B cell (primary cell): ENCODE measurements around the gene RTN4RL1. TPM values are rescaled to one million over a fixed set of nuclear protein-coding genes. Genes with fewer than 3 reads are reported as not detected.

Experiments used
- ATAC-seq: fragments of 200-7000 bp; cut with Tn5 transposase; one replicate; pipeline ENCODE4 v1.10.0; 2021; ENCODE audit warnings: low read depth, mild to moderate bottlenecking, moderate number of reproducible peaks, moderate library complexity
- CTCF ChIA-PET: fragments of 350-600 bp; sonication (Branson Sonifier 250); formaldehyde crosslinking; loops from one replicate; lab custom pipeline; 2021; ENCODE audit warnings: antibody characterized with exemption, inconsistent platforms; lab: Charles Lee
- POLR2A ChIA-PET: fragments of 350-600 bp; sonication (Branson Sonifier 250); formaldehyde crosslinking; loops from one replicate; lab custom pipeline; 2021; ENCODE audit warnings: antibody characterized with exemption; lab: Charles Lee
- DNase-seq: peaks from one replicate; pipeline ENCODE4 v3.0.0; 2013
- H2AFZ ChIP-seq: 2 replicates; pipeline ENCODE4 v1.6.1; 2012; ENCODE audit warnings: mild to moderate bottlenecking, low read depth, low read length; ENCODE audit not compliant: insufficient read depth, poor library complexity, severe bottlenecking
- H3K27ac ChIP-seq, 2 donors: 1 replicate in 1 of 2; 2 replicates in 1 of 2; pipeline ENCODE4 v1.5.1; 2012 to 2013; ENCODE audit warnings: low read length in 2 of 2, mild to moderate bottlenecking in 2 of 2, moderate library complexity in 1 of 2
- H3K27me3 ChIP-seq, 4 experiments: fragments of 200-600 bp in 1 of 4; sonication (generic) in 1 of 4; replicated peaks in 1 of 4; 1 replicate in 2 of 4; 2 replicates in 2 of 4; pipeline versions ENCODE4 v1.6.1 to v1.7.0; 2013 to 2016; ENCODE audit warnings: low read length in 3 of 4, mild to moderate bottlenecking in 2 of 4, mixed read lengths in 1 of 4, moderate library complexity in 1 of 4; ENCODE audit not compliant: insufficient read depth in 4 of 4, control insufficient read depth in 3 of 4; ENCODE audit errors: control extremely low read depth in 1 of 4
- H3K36me3 ChIP-seq, 2 experiments: replicated peaks in 1 of 2; 1 replicate in 1 of 2; 2 replicates in 1 of 2; pipeline versions ENCODE4 v1.6.1 to v1.7.1; 2013; ENCODE audit warnings: low read length in 1 of 2; ENCODE audit not compliant: insufficient read depth in 2 of 2, control insufficient read depth in 1 of 2; ENCODE audit errors: control extremely low read depth in 1 of 2, extremely low read depth in 1 of 2
- H3K4me1 ChIP-seq, 2 donors: fragments of 200-600 bp in 1 of 2; sonication (generic) in 1 of 2; 1 replicate in 1 of 2; 2 replicates in 1 of 2; pipeline versions ENCODE4 v1.5.1 to v1.6.1; 2013 to 2017; ENCODE audit warnings: low read length in 2 of 2; ENCODE audit not compliant: control insufficient read depth in 2 of 2, insufficient read depth in 2 of 2
- H3K4me2 ChIP-seq: replicated peaks from 2 replicates; pipeline ENCODE3; 2012; ENCODE audit warnings: mild to moderate bottlenecking, low read depth, low read length; ENCODE audit not compliant: poor library complexity, severe bottlenecking
- H3K4me3 ChIP-seq, 5 experiments: fragments of 200-600 bp in 1 of 5; sonication (generic) in 1 of 5; 1 replicate in 3 of 5; 2 replicates in 2 of 5; pipeline versions ENCODE4 v1.5.1 to v1.7.0; 2011 to 2016; ENCODE audit warnings: low read length in 4 of 5, mild to moderate bottlenecking in 4 of 5, low read depth in 2 of 5, control low read depth in 1 of 5, moderate library complexity in 1 of 5; ENCODE audit not compliant: insufficient read depth in 1 of 5; ENCODE audit errors: control extremely low read depth in 1 of 5, extremely low read depth in 1 of 5
- H3K79me2 ChIP-seq: fragments of 200-600 bp; sonication (generic); one replicate; pipeline ENCODE4 v1.6.0; 2016; ENCODE audit warnings: low read length; ENCODE audit not compliant: control insufficient read depth, insufficient read depth
- H3K9ac ChIP-seq: fragments of 200-600 bp; sonication (generic); 2 replicates; pipeline ENCODE4 v1.6.1; 2017; ENCODE audit warnings: mild to moderate bottlenecking, low read length, moderate library complexity
- H3K9me3 ChIP-seq, 3 donors: one replicate each; pipeline versions ENCODE4 v1.6.1 to v1.7.1; 2013; ENCODE audit warnings: low read length in 2 of 3; ENCODE audit not compliant: control insufficient read depth in 2 of 3, insufficient read depth in 1 of 3; ENCODE audit errors: control extremely low read depth in 1 of 3
- H4K20me1 ChIP-seq: 2 replicates; pipeline ENCODE4 v1.6.0; 2012; ENCODE audit warnings: mild to moderate bottlenecking, low read length; ENCODE audit not compliant: insufficient read depth, control insufficient read depth, poor library complexity, severe bottlenecking
- H3K27ac Mint-ChIP-seq: one replicate; pipeline ENCODE4 v1.8.0; 2021; ENCODE audit warnings: mixed read lengths
- H3K27me3 Mint-ChIP-seq: one replicate; pipeline ENCODE4 v1.8.0; 2021; ENCODE audit warnings: mixed read lengths
- H3K4me1 Mint-ChIP-seq: one replicate; pipeline ENCODE4 v1.8.0; 2021; ENCODE audit warnings: mixed read lengths
- H3K4me3 Mint-ChIP-seq: one replicate; pipeline ENCODE4 v1.8.0; 2021; ENCODE audit warnings: mixed read lengths
- H3K9me3 Mint-ChIP-seq: one replicate; pipeline ENCODE4 v1.8.0; 2022; ENCODE audit warnings: mixed read lengths; ENCODE audit not compliant: insufficient read depth
- EZH2 ChIP-seq: IDR thresholded peaks from 2 replicates; pipeline ENCODE4 v1.6.1; 2012; ENCODE audit warnings: borderline replicate concordance, low read depth, mild to moderate bottlenecking, moderate library complexity, low read length; ENCODE audit not compliant: insufficient read depth, poor library complexity, severe bottlenecking
- WGBS: methylation state at CpG from one replicate; pipeline ENCODE4 v1.1.5; 2013; ENCODE audit warnings: missing lambda C conversion rate; ENCODE audit not compliant: insufficient coverage; 5-methylcytosine and 5-hydroxymethylcytosine counted together
- intact Hi-C: fragments of 100-400 bp; cut with micrococcal nuclease; formaldehyde crosslinking; loops from one replicate; pipeline ENCODE4 v1.10.0; 2022
- polyA plus RNA-seq: library from polyadenylated mRNA; depleted of rRNA; stranded (reverse); fragments of >200 nt; gene quantifications from 2 replicates; pipeline ENCODE4 v1.2.3, GENCODE V29; 2012
- total RNA-seq, 2 donors: library from RNA; stranded (reverse); fragments of 120-200 nt in 1 of 2; gene quantifications; 1 replicate in 1 of 2; 2 replicates in 1 of 2; pipeline versions ENCODE4 v1.2.3 to v1.2.4, GENCODE V29; 2013 to 2022
- TF ChIP-seq, protein P1 (sequence below): fragments of 200-600 bp; IDR thresholded peaks from one replicate; pipeline ENCODE4 v1.8.0; 2022; ENCODE audit warnings: antibody characterized with exemption, mild to moderate bottlenecking

RTN4RL1 gene
- total and polyA plus RNA-seq, 2 donors (not counting 1 experiment from before 2014, with no cell fraction given), result 0.03 to 0.07 TPM

DNA sequence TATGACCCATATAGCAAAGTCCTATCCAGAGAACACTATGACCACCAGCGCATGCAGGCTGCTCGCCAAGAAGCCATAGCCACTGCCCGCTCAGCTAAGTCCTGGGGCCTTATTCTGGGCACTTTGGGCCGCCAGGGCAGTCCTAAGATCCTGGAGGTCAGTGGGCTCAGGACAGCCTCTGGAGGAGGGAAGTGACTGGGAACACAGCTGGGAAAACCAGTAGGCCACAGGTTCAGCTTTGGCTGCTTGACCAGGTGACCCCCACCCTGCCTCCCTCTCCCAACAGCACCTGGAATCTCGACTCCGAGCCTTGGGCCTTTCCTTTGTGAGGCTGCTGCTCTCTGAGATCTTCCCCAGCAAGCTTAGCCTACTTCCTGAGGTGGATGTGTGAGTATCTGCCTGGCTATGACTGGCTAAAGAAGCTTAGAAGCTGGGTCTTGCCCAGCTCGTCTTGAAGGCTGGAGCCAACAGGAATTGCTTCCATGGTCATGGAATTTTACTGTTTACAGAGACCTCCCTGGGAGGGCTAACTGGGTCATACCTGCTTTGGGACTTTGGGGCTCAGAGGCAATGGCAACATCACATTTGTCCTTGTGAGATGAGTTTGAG lies 15.2 kb upstream of the RTN4RL1 start:
- H3K9ac ChIP-seq, result no peak overlapping the region
- H3K9me3 Mint-ChIP-seq, result no peaks in the 10 kb centered on the region
- ChIA-PET CTCF (interaction anchor here (1.0 to 3.0 kb wide), 6 partner anchors 9 to 356 kb away, joined by 3 to 12 read pairs (median 4); partner anchors contain the start of gene DPH1), POLR2A (no interaction called here)
- no peak for TF ChIP-seq EZH2
- TF ChIP-seq, protein P1, sequence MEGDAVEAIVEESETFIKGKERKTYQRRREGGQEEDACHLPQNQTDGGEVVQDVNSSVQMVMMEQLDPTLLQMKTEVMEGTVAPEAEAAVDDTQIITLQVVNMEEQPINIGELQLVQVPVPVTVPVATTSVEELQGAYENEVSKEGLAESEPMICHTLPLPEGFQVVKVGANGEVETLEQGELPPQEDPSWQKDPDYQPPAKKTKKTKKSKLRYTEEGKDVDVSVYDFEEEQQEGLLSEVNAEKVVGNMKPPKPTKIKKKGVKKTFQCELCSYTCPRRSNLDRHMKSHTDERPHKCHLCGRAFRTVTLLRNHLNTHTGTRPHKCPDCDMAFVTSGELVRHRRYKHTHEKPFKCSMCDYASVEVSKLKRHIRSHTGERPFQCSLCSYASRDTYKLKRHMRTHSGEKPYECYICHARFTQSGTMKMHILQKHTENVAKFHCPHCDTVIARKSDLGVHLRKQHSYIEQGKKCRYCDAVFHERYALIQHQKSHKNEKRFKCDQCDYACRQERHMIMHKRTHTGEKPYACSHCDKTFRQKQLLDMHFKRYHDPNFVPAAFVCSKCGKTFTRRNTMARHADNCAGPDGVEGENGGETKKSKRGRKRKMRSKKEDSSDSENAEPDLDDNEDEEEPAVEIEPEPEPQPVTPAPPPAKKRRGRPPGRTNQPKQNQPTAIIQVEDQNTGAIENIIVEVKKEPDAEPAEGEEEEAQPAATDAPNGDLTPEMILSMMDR, result no peak
- H3K27me3 ChIP-seq, result no peaks in the 10 kb centered on the region
- H2AFZ ChIP-seq, result no peak overlapping the region
- H3K4me1 ChIP-seq, result peaks cover 12 to 15% of the 10 kb centered on the region in 2 donors
- H3K9me3 ChIP-seq, result peaks cover 0 to 4% (median 0%) of the 10 kb centered on the region in 3 donors
- H4K20me1 ChIP-seq, result peaks cover 9% of the 10 kb centered on the region
- H3K4me2 ChIP-seq, result no peak overlapping the region
- intact Hi-C loops, result loop anchor here (2.0 to 5.0 kb wide), 3 partner anchors 16 to 324 kb away; partner anchors contain the start of gene RTN4RL1
- no peaks in the 10 kb centered on the region for H3K27me3 Mint-ChIP-seq
- peaks cover 28% of the 10 kb centered on the region for H3K4me1 Mint-ChIP-seq
- H3K4me3 Mint-ChIP-seq, result peak overlapping the region; percentile 91
- peaks cover 16% of the 10 kb centered on the region for H3K79me2 ChIP-seq
- no peak for DNase-seq
- H3K27ac Mint-ChIP-seq, result no peak overlapping the region
- H3K4me3 ChIP-seq, result no peak overlapping the region
- no peak overlapping the region for H3K27ac ChIP-seq
- peaks cover 0 to 45% of the 10 kb centered on the region in 2 experiments for H3K36me3 ChIP-seq
- no peak for ATAC-seq
- 98% methylated on average over 7 of the region's 7 CpGs for WGBS

GRCh38 chr17:2037155-2037554 lies 12.0 kb upstream of the RTN4RL1 start:
- no peaks in the 10 kb centered on the region for H3K9me3 ChIP-seq
- intact Hi-C loops, result no loop called here
- peaks cover 28% of the 10 kb centered on the region for H3K4me1 Mint-ChIP-seq
- no peak overlapping the region for H3K9ac ChIP-seq
- H3K27ac Mint-ChIP-seq, result no peak overlapping the region
- ChIA-PET CTCF (no interaction called here), POLR2A (no interaction called here)
- 100% methylated on average over 4 of the region's 10 CpGs for WGBS
- no peak for TF ChIP-seq EZH2
- TF ChIP-seq, protein P1, result no peak
- no peaks in the 10 kb centered on the region for H3K27me3 ChIP-seq
- H3K36me3 ChIP-seq, result peaks cover 0 to 46% of the 10 kb centered on the region in 2 experiments
- no peak overlapping the region for H2AFZ ChIP-seq
- H4K20me1 ChIP-seq, result peaks cover 29% of the 10 kb centered on the region
- no peaks in the 10 kb centered on the region for H3K9me3 Mint-ChIP-seq
- H3K4me2 ChIP-seq, result no peak overlapping the region
- no peak for DNase-seq
- H3K27me3 Mint-ChIP-seq, result no peaks in the 10 kb centered on the region
- H3K4me1 ChIP-seq, result peaks cover 5 to 22% of the 10 kb centered on the region in 2 donors
- peaks cover 22% of the 10 kb centered on the region for H3K79me2 ChIP-seq
- no peak overlapping the region for H3K4me3 ChIP-seq
- H3K4me3 Mint-ChIP-seq, result no peak overlapping the region
- H3K27ac ChIP-seq, result no peak overlapping the region
- no peak for ATAC-seq
